Fibroblast of mammary gland (primary cell): ENCODE data around the gene AKT2.

Experiments used
- DNase-seq: peaks from one replicate; pipeline ENCODE4 v3.0.0-alpha.2; 2010; ENCODE audit warnings: low read depth
- H3K4me3 ChIP-seq: 2 replicates; pipeline ENCODE4 v1.5.1; 2011; ENCODE audit warnings: low read depth, mild to moderate bottlenecking, low read length, moderate library complexity; ENCODE audit not compliant: control insufficient read depth
- CTCF ChIP-seq: conservative IDR thresholded peaks from 2 replicates; pipeline ENCODE4 v1.5.1; 2011; ENCODE audit warnings: low read depth, low read length, inconsistent platforms; ENCODE audit not compliant: control insufficient read depth, insufficient read depth

Gene AKT2

GRCh38 chr19:40190891-40191835 is 94.0 kb downstream of the AKT2 start, which contains the start of gene MAP3K10:
TSS of gene MAP3K10 (plus strand) at chr19:40191426. CDS start at chr19:40192032, 606 bp downstream.
- no peak for TF ChIP-seq CTCF
- peak within 1 kb of the TSS; percentile 70 for H3K4me3 ChIP-seq
- DNase-seq: peak; percentile 68

DNA sequence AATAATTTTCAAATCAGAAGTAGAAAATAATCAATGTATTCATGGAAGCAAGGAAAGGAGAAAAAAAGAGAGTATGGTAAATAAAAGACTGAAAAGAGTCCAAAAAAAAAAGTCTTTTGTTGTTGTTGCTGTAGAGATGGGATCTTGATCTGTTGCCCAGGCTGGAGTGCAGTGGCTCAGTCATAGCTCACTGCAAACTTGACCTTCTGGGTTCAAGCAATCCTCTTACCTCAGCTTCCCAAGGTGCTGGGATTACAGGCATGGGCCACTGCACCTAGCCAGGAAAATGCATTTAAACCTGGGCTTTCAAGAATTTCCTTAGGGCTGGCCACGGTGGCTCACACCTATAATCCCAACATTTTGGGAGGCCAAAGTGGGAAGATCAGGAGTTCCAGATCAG is 100.9 kb downstream of the AKT2 start:
- H3K4me3 ChIP-seq: no peak overlapping the region
- no peak for DNase-seq
- no peak for TF ChIP-seq CTCF
